Measurements from ENCODE around the gene ARHGAP18.

- TF ChIP-seq SIN3A (IDR thresholded peaks at IDR 0.05; ENCODE audit: low read depth, low read length) (no peak), IKZF1 (conservative IDR thresholded peaks at IDR 0.05) (no peak), USF2 (IDR thresholded peaks at IDR 0.05; ENCODE audit: borderline replicate concordance, low read depth, low read length) (no peak), CTCF (IDR thresholded peaks at IDR 0.05 in 2 of 3, conservative IDR thresholded peaks at IDR 0.05 in 1 of 3; ENCODE audit: control insufficient read depth in 2 of 3, extremely low read depth in 1 of 3, insufficient read depth in 1 of 3, low read depth in 3 of 3, low read length in 3 of 3) (no peak), MYC (IDR thresholded peaks at IDR 0.05; ENCODE audit: insufficient read depth, insufficient read length, insufficient replicate concordance, low read length, severe bottlenecking) (no peak), HDAC2 (IDR thresholded peaks at IDR 0.05) (no peak)
Measured at GRCh38 chr6:129603741-129604140, 106.2 kb downstream of the ARHGAP18 start.

Data from GM12878 (cell line).